Stimulated activated CD8-positive, alpha-beta memory T cell treated with anti-CD3 and anti-CD28 coated beads, Interleukin-7, amount 100 ng/mL, for 4 hours (primary cell): Measurements from ENCODE around the gene ARL4D.
"Not testable (repeated sequence)": the region's sequence is repeated elsewhere in the genome, so short reads cannot be mapped to it uniquely, and the experiment has no call there.

Experiments
- DNase-seq, 2 donors: peaks; one replicate each; pipeline ENCODE4 v3.0.0-alpha.2; 2020; ENCODE audit warnings: low read depth in 2 of 2

ARL4D gene

GRCh38 chr17:43369986-43370385, 28.8 kb upstream of the ARL4D start:
- no peak for DNase-seq

GRCh38 chr17:43371227-43371821, 27.5 kb upstream of the ARL4D start:
- no peak for DNase-seq

GRCh38 chr17:43372273-43372911, 26.4 kb upstream of the ARL4D start:
- DNase-seq = no peak

- no peak for DNase-seq
Observed at GRCh38 chr17:43373356-43373755, 25.4 kb upstream of the ARL4D start.

GRCh38 chr17:43375915-43376314, 22.9 kb upstream of the ARL4D start:
- DNase-seq = not testable (repeated sequence)

DNA sequence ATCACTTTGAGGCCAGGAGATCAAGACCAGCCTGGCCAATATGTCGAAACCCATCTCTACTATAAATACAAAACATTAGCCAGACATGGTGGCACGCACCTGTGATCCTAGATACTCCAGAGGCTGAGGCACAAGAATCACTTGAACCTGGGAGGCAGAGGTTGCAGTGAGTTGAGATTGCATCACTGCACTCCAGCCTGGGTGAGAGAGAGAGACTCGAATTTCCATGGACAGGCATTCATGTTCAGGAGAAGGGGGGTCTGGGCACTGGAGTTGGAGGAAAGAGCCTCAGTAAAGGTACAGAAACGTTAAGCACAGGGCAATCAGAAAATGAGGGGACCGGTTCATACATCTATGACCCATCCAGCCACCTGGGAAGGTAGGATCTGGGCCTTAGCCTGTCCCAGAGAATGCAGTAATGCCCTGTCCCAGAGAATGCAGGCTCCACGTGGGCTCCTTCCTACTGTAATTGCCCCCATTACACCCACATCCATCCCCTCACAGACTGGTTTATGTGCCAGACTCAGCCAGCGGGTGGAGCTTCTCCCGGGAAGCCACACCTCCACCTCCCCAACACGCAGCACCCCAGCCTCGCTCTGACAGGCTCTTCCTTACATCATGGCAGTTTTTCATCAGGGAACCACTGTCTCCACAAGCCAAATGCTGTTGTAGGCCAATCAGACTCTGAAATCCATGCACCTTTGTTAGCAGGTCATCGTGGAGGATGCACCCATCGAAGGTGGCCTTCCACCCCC, 21.6 kb upstream of the ARL4D start:
- DNase-seq = no peak

GRCh38 chr17:43378766-43379165, 20.0 kb upstream of the ARL4D start:
- DNase-seq = no peak

DNA sequence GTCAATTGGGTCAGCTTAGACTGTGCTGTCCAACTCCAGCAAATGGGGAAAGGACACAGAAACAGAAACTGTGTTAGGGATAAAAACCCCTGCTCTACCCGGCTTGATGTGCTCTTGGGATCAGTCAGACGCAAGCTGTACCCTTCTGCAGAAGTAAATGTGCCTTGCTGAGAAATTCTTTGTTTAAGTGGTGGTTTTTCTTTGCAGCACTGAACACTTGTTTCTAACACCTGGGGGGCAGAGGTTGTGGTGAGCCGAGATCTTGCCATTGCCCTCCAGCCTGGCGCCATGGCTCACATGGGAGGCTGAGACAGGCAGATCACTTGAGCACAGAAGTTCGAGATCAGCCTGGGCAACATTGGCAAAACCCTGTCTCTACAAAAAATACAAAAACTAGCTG, 18.5 kb upstream of the ARL4D start:
- DNase-seq = no peak

DNA sequence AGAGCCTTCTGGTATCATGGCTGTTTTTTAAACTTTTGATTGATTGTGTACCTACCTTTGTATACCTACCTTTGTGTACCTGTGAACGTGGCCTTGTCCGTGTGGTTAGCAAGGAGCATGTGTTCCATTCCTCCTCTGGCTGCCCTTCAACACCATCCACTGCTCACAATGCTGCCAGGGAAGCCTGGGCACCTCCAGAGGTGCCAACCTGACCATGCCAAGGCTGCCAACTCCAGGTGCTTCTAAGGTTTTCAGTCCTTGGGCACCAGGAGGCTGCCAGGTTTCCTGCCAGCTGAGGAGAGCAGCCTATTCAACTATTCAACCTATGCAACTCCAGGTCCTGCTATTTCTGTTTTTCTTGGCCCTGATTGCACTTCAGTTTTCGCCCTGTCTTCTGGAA, 17.6 kb upstream of the ARL4D start:
- no peak for DNase-seq

DNA sequence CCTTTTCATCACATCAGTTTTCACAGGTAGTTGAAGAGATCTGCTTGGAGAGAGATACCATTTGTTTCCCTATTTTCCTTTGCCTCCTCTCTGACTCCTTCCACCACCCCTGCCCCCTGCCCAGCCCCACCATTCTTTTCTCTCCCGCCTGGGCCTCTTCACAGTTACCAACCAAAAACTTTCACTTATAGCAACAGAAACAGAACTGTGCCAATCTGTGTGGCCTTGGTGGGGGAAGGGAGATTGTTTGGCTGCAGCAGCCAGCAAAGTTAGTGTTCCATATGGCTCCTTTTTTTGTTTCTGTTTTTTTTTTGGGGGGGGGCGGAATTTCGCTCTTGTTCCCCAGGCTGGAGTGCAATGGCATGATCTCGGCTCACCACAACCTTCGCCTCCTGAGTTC, 17.2 kb upstream of the ARL4D start:
- no peak for DNase-seq

GRCh38 chr17:43382776-43383175, 16.0 kb upstream of the ARL4D start:
- DNase-seq = no peak

GRCh38 chr17:43383372-43383771, 15.4 kb upstream of the ARL4D start:
- no peak for DNase-seq

GRCh38 chr17:43383826-43384475, 14.8 kb upstream of the ARL4D start:
- DNase-seq = no peak

DNA sequence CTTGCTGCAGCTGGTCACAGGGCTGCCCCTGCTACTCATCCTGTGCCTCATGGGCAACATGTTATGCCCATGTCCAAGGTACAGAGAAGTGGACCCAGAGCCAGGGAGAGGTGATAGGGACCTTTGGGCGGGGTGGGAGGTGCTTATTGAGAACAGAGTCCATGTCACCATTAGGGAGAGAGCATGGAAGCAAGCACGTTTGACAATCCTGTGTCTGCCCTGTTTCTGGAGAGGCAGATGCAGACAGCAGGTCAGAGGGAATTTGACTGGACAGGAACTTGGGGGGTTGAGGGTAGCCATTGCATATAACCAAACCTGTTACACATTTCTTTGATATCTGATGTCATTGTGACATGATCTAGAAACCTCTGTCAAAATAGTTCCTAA, 14.3 kb upstream of the ARL4D start:
- no peak for DNase-seq

- DNase-seq = no peak
Observed at GRCh38 chr17:43385046-43385831, 13.6 kb upstream of the ARL4D start.

DNA sequence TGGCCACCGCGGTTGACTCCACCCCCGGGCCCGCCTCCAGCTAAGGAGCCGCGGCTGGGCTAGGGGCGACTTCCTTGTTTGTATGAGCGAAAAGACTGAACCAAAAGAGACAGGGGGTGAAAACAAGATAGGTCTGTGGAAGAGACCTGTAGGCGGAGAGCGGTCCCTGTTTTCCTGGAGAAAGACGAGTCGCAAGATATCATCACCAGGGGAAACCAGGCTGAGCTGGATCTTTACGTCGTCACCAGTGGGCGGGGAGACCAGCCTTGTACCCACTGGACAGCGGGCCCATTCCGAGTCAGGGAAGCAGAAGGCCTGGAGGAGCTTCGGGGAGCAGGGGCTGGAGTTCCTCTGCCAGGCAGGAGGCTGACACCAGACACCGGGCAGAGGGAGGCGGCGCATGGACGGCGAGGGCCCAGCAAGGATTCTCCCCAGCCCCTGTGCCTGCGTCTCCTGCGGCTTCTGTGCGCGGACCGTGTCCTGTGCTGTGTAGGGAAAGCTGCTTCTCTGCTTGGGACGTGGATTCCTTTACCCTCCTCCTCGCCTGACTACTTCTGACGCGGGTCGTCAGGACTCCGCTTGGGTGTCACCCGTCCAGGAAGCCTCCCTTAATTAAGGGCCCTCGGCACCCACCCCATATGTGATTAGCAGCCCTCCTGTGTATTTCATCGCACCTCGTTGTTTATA, 10.3 kb upstream of the ARL4D start:
- peak; percentile 76 to 80 for DNase-seq

GRCh38 chr17:43389046-43389947, 9.5 kb upstream of the ARL4D start:
- DNase-seq = peak; percentile 69 to 73

DNA sequence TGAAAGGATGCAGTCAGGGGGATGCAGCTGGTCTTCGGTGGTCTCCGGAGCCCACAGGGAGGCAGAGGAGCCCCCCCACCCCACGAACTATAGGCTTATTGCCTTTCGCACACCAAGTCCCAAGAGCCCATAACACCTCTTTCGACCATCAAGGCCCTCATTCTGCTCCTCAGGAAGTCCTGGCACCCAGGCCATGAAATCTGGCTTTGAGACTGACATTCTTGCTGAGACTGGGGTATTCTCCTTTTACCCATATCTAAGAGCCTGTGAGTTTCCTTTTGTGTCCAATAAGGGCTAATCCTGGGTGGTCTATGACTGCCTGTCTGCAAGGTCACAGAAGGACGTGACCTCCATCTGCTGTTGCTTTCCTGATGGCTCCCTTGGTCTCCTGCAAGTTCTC, 6.4 kb upstream of the ARL4D start:
- DNase-seq = no peak

DNA sequence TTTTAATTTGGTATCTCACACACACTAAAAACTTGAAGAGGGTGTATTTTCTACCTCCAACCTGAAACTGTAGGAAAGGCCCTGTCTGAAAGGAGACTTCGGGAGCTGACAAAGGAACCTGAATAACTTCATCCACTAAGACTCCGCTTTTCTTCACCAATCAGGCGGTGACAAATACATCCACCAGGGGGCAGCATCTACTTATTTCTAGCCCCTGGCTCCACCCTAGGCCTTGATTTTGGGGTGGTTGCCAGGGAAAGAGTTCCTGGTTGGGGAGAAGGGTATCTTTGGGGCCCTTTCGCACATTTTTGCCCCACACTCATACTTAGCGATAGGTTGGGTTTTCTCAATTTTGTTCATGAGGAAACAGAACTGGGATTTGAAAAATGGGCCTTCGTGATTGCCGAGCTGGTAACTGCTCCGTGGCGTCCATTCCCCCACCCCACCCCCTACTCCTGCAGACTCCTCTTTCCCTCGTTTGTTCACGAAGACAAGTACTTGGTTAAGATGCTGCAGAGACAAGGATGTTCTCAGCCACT, 4.8 kb upstream of the ARL4D start:
- peak; percentile 66 to 86 for DNase-seq

GRCh38 chr17:43394696-43395095, 4.1 kb upstream of the ARL4D start:
- not testable (repeated sequence) for DNase-seq
